Gastrocnemius medialis (tissue), 4 donors: ENCODE measurements around the gene GALNT5. TPM values are rescaled to one million over a fixed set of nuclear protein-coding genes. Genes with fewer than 3 reads are reported as not detected.
"Not testable (repeated sequence)": the region's sequence is repeated elsewhere in the genome, so short reads cannot be mapped to it uniquely, and the experiment has no call there.

Experiments used
- ATAC-seq, 2 donors: fragments of 150-250 bp; one replicate each; pipeline ENCODE4 v1.9.1; 2016
- DNase-seq, 2 donors: peaks; one replicate each; pipeline ENCODE4 v3.0.0-alpha.2; 2019
- H3K27ac ChIP-seq, 4 donors: fragments of 200-600 bp; sonication (generic); 1 replicate in 1 of 4; 2 replicates in 3 of 4; pipeline ENCODE4 v1.5.1; 2016 to 2018; ENCODE audit warnings: mild to moderate bottlenecking in 2 of 4, moderate library complexity in 1 of 4
- H3K27me3 ChIP-seq, 3 donors: fragments of 200-600 bp; sonication (generic) in 2 of 3; 1 replicate in 1 of 3; 2 replicates in 2 of 3; pipeline versions ENCODE4 v1.5.1 to v1.6.0; 2016 to 2019; ENCODE audit warnings: mild to moderate bottlenecking in 1 of 3, moderate library complexity in 1 of 3
- H3K36me3 ChIP-seq, 2 donors: fragments of 200-600 bp; sonication (generic) in 1 of 2; one replicate each; pipeline ENCODE4 v1.5.1; 2017 to 2018
- H3K4me1 ChIP-seq, 2 donors: fragments of 200-600 bp; sonication (generic) in 1 of 2; one replicate each; pipeline ENCODE4 v1.5.1; 2016 to 2017; ENCODE audit warnings: mild to moderate bottlenecking in 2 of 2
- H3K4me3 ChIP-seq, 4 donors: fragments of 200-600 bp; sonication (generic) in 3 of 4; 1 replicate in 1 of 4; 2 replicates in 3 of 4; pipeline ENCODE4 v1.5.1; 2016 to 2019; ENCODE audit warnings: mild to moderate bottlenecking in 2 of 4
- H3K9me3 ChIP-seq, 3 donors: fragments of 200-600 bp; sonication (generic) in 2 of 3; 1 replicate in 1 of 3; 2 replicates in 2 of 3; pipeline ENCODE4 v1.5.1; 2016 to 2019
- CTCF ChIP-seq, 5 experiments: fragments of 450-650 bp in 3 of 5; fragments of 200-600 bp in 2 of 5; sonication (generic) in 2 of 5; IDR thresholded peaks in 4 of 5; conservative IDR thresholded peaks in 1 of 5; 1 replicate in 4 of 5; 2 replicates in 1 of 5; pipeline ENCODE4 v1.5.1; 2016 to 2019; ENCODE audit warnings: antibody characterized with exemption in 5 of 5, mild to moderate bottlenecking in 3 of 5, moderate library complexity in 3 of 5
- POLR2A ChIP-seq, 2 donors: fragments of 450-650 bp; IDR thresholded peaks; one replicate each; pipeline ENCODE4 v1.6.1; 2017; ENCODE audit warnings: antibody characterized with exemption in 2 of 2, mild to moderate bottlenecking in 2 of 2, moderate library complexity in 2 of 2
- in situ Hi-C, 4 donors: fragments of 200-750 bp; cut with MboI; loops; one replicate each; pipeline versions ENCODE4 v1.15.0 to v1.8.0; 2017; ENCODE audit warnings: low sequenced_read_pairs in 4 of 4
- intact Hi-C: fragments of 100-400 bp; cut with DNase I; formaldehyde crosslinking; loops from one replicate; pipeline ENCODE4 v1.15.1; 2023; ENCODE audit warnings: low total_unique reads
- total RNA-seq, 4 donors: library from RNA; depleted of rRNA; stranded (reverse); fragments of >200 nt; gene quantifications; one replicate each; pipeline versions ENCODE4 v1.1.0 to v1.2.3, GENCODE V29; 2016

The GALNT5 gene
- total RNA-seq, 4 donors from 2014 or later = 0.07 TPM; not detected in 3

DNA sequence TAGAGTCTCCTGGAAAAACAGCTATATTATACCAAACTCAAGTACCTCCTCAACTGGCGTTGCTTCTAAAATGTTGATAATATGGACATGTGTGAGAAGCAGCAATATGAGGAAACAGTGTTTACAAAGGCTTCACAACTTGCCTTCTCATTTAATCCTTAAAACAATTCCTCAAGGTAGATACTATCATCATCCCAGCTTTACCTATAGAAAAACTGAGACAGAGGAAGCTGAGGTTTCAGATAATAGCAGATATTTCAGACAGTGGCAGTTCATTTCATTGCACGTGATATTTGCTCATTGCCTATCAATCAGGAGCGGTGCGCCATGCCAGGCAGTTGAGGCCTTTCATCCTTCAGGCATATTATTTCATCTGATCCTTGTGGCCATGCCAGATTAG is 8.3 kb downstream of the GALNT5 start:
- in situ Hi-C loops = no loop called here
- Histone ChIP-seq H3K4me3 (no peak overlapping the region), H3K36me3 (no peaks in the 10 kb centered on the region), H3K9me3 (no peaks in the 10 kb centered on the region), H3K4me1 (no peaks in the 10 kb centered on the region), H3K27me3 (no peaks in the 10 kb centered on the region), H3K27ac (no peak overlapping the region)
- intact Hi-C loops = no loop called here
- DNase-seq = no peak
- no peak for ATAC-seq
- no peak for TF ChIP-seq CTCF (IDR thresholded peaks at IDR 0.05 in 4 of 5, conservative IDR thresholded peaks at IDR 0.05 in 1 of 5)
- no peak for TF ChIP-seq POLR2A (IDR thresholded peaks at IDR 0.05)

DNA sequence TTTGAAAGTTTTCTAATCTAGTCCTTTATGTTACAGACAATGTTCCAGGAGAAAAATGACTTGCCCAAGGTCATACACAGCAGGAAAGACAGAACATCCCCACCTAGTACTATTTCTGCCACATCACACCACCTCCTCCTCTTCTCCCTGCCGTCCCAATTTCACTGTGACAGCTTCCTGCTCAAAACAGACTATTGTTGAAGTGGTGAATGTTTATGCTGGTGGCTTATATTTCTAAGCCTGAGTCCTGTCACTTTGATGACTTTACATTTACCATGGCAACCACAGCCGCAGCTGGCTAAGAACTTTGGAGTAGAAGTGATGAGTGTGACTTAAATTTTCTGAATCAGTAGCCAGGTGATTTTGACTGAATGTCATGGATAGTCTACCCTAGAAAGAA is 10.0 kb downstream of the GALNT5 start:
- Histone ChIP-seq H3K4me1 (no peaks in the 10 kb centered on the region), H3K27me3 (no peaks in the 10 kb centered on the region), H3K9me3 (no peaks in the 10 kb centered on the region), H3K36me3 (no peaks in the 10 kb centered on the region), H3K4me3 (no peak overlapping the region), H3K27ac (no peak overlapping the region)
- TF ChIP-seq POLR2A (IDR thresholded peaks at IDR 0.05) (no peak), CTCF (IDR thresholded peaks at IDR 0.05 in 4 of 5, conservative IDR thresholded peaks at IDR 0.05 in 1 of 5) (no peak)
- DNase-seq (no peak), ATAC-seq (no peak)
- intact Hi-C loops = no loop called here
- in situ Hi-C loops = no loop called here

DNA sequence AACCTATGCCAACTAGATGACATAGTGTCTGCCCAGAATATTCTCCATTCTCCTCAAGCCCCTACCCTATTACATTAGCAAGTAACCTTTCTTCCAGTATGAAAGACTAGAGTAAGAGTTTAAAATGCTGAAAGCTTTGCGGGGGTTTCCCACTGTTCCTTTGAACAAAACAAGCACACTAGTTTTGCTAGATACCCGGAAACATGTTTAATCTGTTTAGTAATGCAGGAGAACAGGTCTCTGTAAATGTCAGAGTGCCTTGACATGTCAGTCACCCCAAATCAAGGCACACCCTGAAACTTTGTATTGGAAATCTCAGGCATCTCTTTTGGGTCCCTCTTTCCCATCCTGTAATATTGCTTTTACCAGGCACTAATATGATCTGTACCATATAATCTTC is 11.6 kb downstream of the GALNT5 start:
- no peak overlapping the region for H3K4me3 ChIP-seq
- H3K4me1 ChIP-seq = no peaks in the 10 kb centered on the region
- in situ Hi-C loops (no loop called here), intact Hi-C loops (no loop called here)
- H3K36me3 ChIP-seq = no peaks in the 10 kb centered on the region
- H3K27ac ChIP-seq = no peak overlapping the region
- no peaks in the 10 kb centered on the region for H3K27me3 ChIP-seq
- DNase-seq = no peak
- no peak for ATAC-seq
- TF ChIP-seq POLR2A (IDR thresholded peaks at IDR 0.05) = no peak
- H3K9me3 ChIP-seq = no peaks in the 10 kb centered on the region

GRCh38 chr2:157269922-157270321 is 12.4 kb downstream of the GALNT5 start:
- Histone ChIP-seq H3K27ac (no peak overlapping the region), H3K27me3 (no peaks in the 10 kb centered on the region), H3K4me1 (no peaks in the 10 kb centered on the region), H3K9me3 (no peaks in the 10 kb centered on the region), H3K4me3 (no peak overlapping the region), H3K36me3 (no peaks in the 10 kb centered on the region)
- ATAC-seq (no peak), DNase-seq (no peak)
- in situ Hi-C loops = no loop called here
- intact Hi-C loops = no loop called here
- no peak for TF ChIP-seq CTCF (IDR thresholded peaks at IDR 0.05 in 4 of 5, conservative IDR thresholded peaks at IDR 0.05 in 1 of 5)
- TF ChIP-seq POLR2A (IDR thresholded peaks at IDR 0.05) = no peak

- Histone ChIP-seq H3K4me3 (no peak overlapping the region), H3K27ac (no peak overlapping the region), H3K36me3 (no peaks in the 10 kb centered on the region), H3K9me3 (no peaks in the 10 kb centered on the region), H3K27me3 (no peaks in the 10 kb centered on the region), H3K4me1 (no peaks in the 10 kb centered on the region)
- no peak for TF ChIP-seq POLR2A (IDR thresholded peaks at IDR 0.05)
- no peak for TF ChIP-seq CTCF (IDR thresholded peaks at IDR 0.05 in 4 of 5, conservative IDR thresholded peaks at IDR 0.05 in 1 of 5)
- intact Hi-C loops (no loop called here), in situ Hi-C loops (no loop called here)
- ATAC-seq = no peak
- DNase-seq = no peak
Observed at GRCh38 chr2:157271590-157272203, 14.2 kb downstream of the GALNT5 start.

GRCh38 chr2:157279311-157279710 is 21.8 kb downstream of the GALNT5 start:
- H3K4me1 ChIP-seq, ATAC-seq, H3K27me3 ChIP-seq, H3K36me3 ChIP-seq, in situ Hi-C loops, intact Hi-C loops, H3K27ac ChIP-seq, H3K4me3 ChIP-seq, DNase-seq, H3K9me3 ChIP-seq: not testable (repeated sequence)
